Panc1 (cell line): ENCODE measurements around the gene TMEM51. TPM values are rescaled to one million over a fixed set of nuclear protein-coding genes. Genes with fewer than 3 reads are reported as not detected.

Source experiments
- ATAC-seq: fragments of 200-7000 bp; cut with Tn5 transposase; 2 replicates; pipeline ENCODE4 v1.9.1; 2020; ENCODE audit warnings: mild to moderate bottlenecking, moderate library complexity
- BruUV-seq: library from RNA; stranded (reverse); fragments of 400-500 nt; replicated peaks from 2 replicates; lab custom pipeline; 2021; lab: Mats Ljungman, UMichigan
- CTCF ChIA-PET: fragments of 300-600 bp; sonication (Branson Sonifier 250); formaldehyde crosslinking; loops from one replicate; lab custom pipeline; 2022; ENCODE audit warnings: antibody characterized with exemption; lab: Charles Lee
- POLR2A ChIA-PET: fragments of 300-600 bp; sonication (Branson Sonifier 250); formaldehyde crosslinking; loops from one replicate; lab custom pipeline; 2022; ENCODE audit warnings: antibody characterized with exemption; lab: Charles Lee
- DNase-seq: peaks from one replicate; pipeline ENCODE4 v3.0.0-alpha.2; 2010; ENCODE audit warnings: low read depth, low spot score
- H3K27ac ChIP-seq: 2 replicates; pipeline ENCODE4 v1.5.1; 2011; ENCODE audit warnings: mild to moderate bottlenecking, low read length, inconsistent platforms
- H3K27me3 ChIP-seq: fragments of 200-500 bp; sonication (Bioruptor generic); 2 replicates; pipeline ENCODE4 v1.6.0; 2014; ENCODE audit warnings: low read length, inconsistent platforms; ENCODE audit not compliant: control insufficient read depth, insufficient read depth
- H3K36me3 ChIP-seq: fragments of 200-500 bp; sonication (Bioruptor generic); 2 replicates; pipeline ENCODE4 v1.5.1; 2014; ENCODE audit warnings: inconsistent platforms, mild to moderate bottlenecking, low read length, moderate library complexity; ENCODE audit not compliant: control insufficient read depth, insufficient read depth
- H3K4me1 ChIP-seq: 2 replicates; pipeline ENCODE4 v1.5.1; 2011; ENCODE audit warnings: inconsistent platforms, mild to moderate bottlenecking, low read length, moderate library complexity; ENCODE audit not compliant: control insufficient read depth, insufficient read depth
- H3K4me3 ChIP-seq, 2 experiments: 2 replicates each; pipeline ENCODE4 v1.5.1; 2011 to 2012; ENCODE audit warnings: low read depth in 2 of 2, low read length in 2 of 2, mild to moderate bottlenecking in 2 of 2, inconsistent platforms in 1 of 2, moderate library complexity in 1 of 2
- H3K9me3 ChIP-seq: fragments of 200-500 bp; sonication (Bioruptor generic); 2 replicates; pipeline ENCODE4 v1.5.1; 2014; ENCODE audit warnings: low read depth, mild to moderate bottlenecking, inconsistent platforms, low read length, moderate library complexity; ENCODE audit not compliant: control insufficient read depth, insufficient read depth
- REST ChIP-seq, 2 experiments: IDR thresholded peaks; 2 replicates each; pipeline ENCODE4 v1.6.1; 2011 to 2012; ENCODE audit warnings: low read depth in 2 of 2, control low read depth in 1 of 2, low read length in 1 of 2, mild to moderate bottlenecking in 1 of 2, moderate library complexity in 1 of 2; ENCODE audit not compliant: insufficient read depth in 1 of 2
- SIN3A ChIP-seq: IDR thresholded peaks from 2 replicates; pipeline ENCODE4 v1.6.1; 2012; ENCODE audit warnings: low read depth, mild to moderate bottlenecking, low read length, moderate library complexity, borderline replicate concordance; ENCODE audit not compliant: insufficient read depth
- in situ Hi-C: cut with HindIII; loops from 2 replicates; pipeline ENCODE4 v1.10.0; 2016; ENCODE audit warnings: low sequenced_read_pairs, low pct_unique_long_range_greater_than_20kb
- intact Hi-C: fragments of 100-400 bp; cut with micrococcal nuclease; formaldehyde crosslinking; loops from one replicate; pipeline ENCODE4 v1.10.0; 2022; ENCODE audit not compliant: unreplicated experiment
- total RNA-seq: library from RNA; stranded (reverse); gene quantifications from one replicate; pipeline ENCODE4 v1.2.1, GENCODE V29; 2021; ENCODE audit not compliant: unreplicated experiment
- TF ChIP-seq, protein P1 (sequence below): fragments of 450-650 bp; IDR thresholded peaks from 2 replicates; pipeline ENCODE4 v1.5.1; 2017; ENCODE audit warnings: mild to moderate bottlenecking

TMEM51 gene
- total RNA-seq, 1 experiment from 2014 or later, result 25.8 TPM

DNA sequence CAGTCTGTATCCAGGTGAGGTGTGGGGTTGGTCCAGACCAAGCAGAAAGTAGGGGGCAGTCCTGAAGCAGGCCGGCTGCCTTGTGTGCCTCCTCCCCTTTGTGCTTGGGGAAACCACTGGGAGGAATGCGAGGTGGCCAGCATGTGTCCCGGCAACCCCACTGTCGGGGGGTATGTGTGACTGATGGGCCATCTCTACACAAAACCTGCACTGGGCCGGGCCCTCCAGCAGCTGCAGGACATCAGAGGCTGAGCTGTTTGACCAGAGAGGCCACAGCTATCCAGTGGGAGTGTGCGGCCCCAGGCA is 33.3 kb downstream of the TMEM51 start:
- ChIA-PET CTCF (no interaction called here), POLR2A (no interaction called here)
- Histone ChIP-seq H3K9me3 (no peaks in the 10 kb centered on the region), H3K27me3 (no peaks in the 10 kb centered on the region), H3K4me1 (peaks cover 22% of the 10 kb centered on the region), H3K27ac (peak overlapping the region; percentile 3; the same call in 1 of the 2 replicates), H3K36me3 (no peaks in the 10 kb centered on the region), H3K4me3 (no peak overlapping the region)
- in situ Hi-C loops, result no loop called here
- TF ChIP-seq SIN3A (no peak), REST (IDR thresholded peaks at IDR 0.05; ENCODE audit: insufficient read depth in 1 of 2, low read depth in 2 of 2, low read length in 1 of 2) (no peak)
- TF ChIP-seq, protein P1, sequence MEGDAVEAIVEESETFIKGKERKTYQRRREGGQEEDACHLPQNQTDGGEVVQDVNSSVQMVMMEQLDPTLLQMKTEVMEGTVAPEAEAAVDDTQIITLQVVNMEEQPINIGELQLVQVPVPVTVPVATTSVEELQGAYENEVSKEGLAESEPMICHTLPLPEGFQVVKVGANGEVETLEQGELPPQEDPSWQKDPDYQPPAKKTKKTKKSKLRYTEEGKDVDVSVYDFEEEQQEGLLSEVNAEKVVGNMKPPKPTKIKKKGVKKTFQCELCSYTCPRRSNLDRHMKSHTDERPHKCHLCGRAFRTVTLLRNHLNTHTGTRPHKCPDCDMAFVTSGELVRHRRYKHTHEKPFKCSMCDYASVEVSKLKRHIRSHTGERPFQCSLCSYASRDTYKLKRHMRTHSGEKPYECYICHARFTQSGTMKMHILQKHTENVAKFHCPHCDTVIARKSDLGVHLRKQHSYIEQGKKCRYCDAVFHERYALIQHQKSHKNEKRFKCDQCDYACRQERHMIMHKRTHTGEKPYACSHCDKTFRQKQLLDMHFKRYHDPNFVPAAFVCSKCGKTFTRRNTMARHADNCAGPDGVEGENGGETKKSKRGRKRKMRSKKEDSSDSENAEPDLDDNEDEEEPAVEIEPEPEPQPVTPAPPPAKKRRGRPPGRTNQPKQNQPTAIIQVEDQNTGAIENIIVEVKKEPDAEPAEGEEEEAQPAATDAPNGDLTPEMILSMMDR, result no peak
- intact Hi-C loops, result no loop called here
- no peak for DNase-seq
- peak; percentile 32; the same call in 1 of the 2 replicates for ATAC-seq
- BruUV-seq, result no TSS peak

GRCh38 chr1:15187175-15188129 is 33.9 kb downstream of the TMEM51 start:
- Histone ChIP-seq H3K27ac (no peak overlapping the region), H3K4me1 (peaks cover 22% of the 10 kb centered on the region), H3K9me3 (no peaks in the 10 kb centered on the region), H3K4me3 (no peak overlapping the region), H3K36me3 (no peaks in the 10 kb centered on the region), H3K27me3 (no peaks in the 10 kb centered on the region)
- BruUV-seq, result no TSS peak
- no peak for TF ChIP-seq SIN3A
- TF ChIP-seq, protein P1, result no peak
- ChIA-PET CTCF (no interaction called here), POLR2A (no interaction called here)
- in situ Hi-C loops (no loop called here), intact Hi-C loops (no loop called here)
- peak; percentile 8; the same call in 1 of the 2 replicates for ATAC-seq
- no peak for DNase-seq
